Stimulated activated CD4-positive, alpha-beta T cell treated with anti-CD3 and anti-CD28 coated beads, Interleukin-2, amount 100 ng/mL, for 4 hours (primary cell): ENCODE data around the gene PLXNB2.
"Not testable (repeated sequence)": the region's sequence is repeated elsewhere in the genome, so short reads cannot be mapped to it uniquely, and the experiment has no call there.

Experiments
- DNase-seq: peaks from one replicate; pipeline ENCODE4 v3.0.0-alpha.2; 2020; ENCODE audit warnings: low read depth

Gene PLXNB2

GRCh38 chr22:50306753-50307749, at the start of gene PLXNB2:
Gene PLXNB2 (minus strand): TSS chr22:50307646. CDS start chr22:50290584, 17,062 bp downstream.
- no peak for DNase-seq

GRCh38 chr22:50357222-50357621, 49.8 kb upstream of the PLXNB2 start:
- DNase-seq = no peak

GRCh38 chr22:50356186-50356585, 48.7 kb upstream of the PLXNB2 start:
- DNase-seq = no peak

GRCh38 chr22:50348058-50348457, 40.6 kb upstream of the PLXNB2 start:
- no peak for DNase-seq

- no peak for DNase-seq
Observed at GRCh38 chr22:50347157-50347556, 39.7 kb upstream of the PLXNB2 start.

GRCh38 chr22:50346470-50346869, 39.0 kb upstream of the PLXNB2 start:
- no peak for DNase-seq

GRCh38 chr22:50343541-50343935, 36.1 kb upstream of the PLXNB2 start:
- no peak for DNase-seq

- peak; percentile 88 for DNase-seq
Observed at GRCh38 chr22:50342651-50343540, 35.5 kb upstream of the PLXNB2 start, which contains the start of gene PPP6R2. Gene PPP6R2 (plus strand): TSS chr22:50343327. CDS start chr22:50393909, 50,582 bp downstream.

- peak; percentile 81 for DNase-seq
Observed at GRCh38 chr22:50341977-50342650, 34.7 kb upstream of the PLXNB2 start.

- no peak for DNase-seq
Observed at GRCh38 chr22:50339945-50340879, 32.8 kb upstream of the PLXNB2 start.

- no peak for DNase-seq
Observed at GRCh38 chr22:50338860-50339462, 31.5 kb upstream of the PLXNB2 start.

GRCh38 chr22:50338042-50338573, 30.7 kb upstream of the PLXNB2 start:
- no peak for DNase-seq

- no peak for DNase-seq
Observed at GRCh38 chr22:50337262-50338041, 30.0 kb upstream of the PLXNB2 start.

- not testable (repeated sequence) for DNase-seq
Observed at GRCh38 chr22:50334433-50334832, 27.0 kb upstream of the PLXNB2 start.

GRCh38 chr22:50329236-50329635, 21.8 kb upstream of the PLXNB2 start:
- DNase-seq = no peak

GRCh38 chr22:50327711-50328019, 20.2 kb upstream of the PLXNB2 start:
- DNase-seq = no peak

- peak; percentile 37 for DNase-seq
Observed at GRCh38 chr22:50326956-50327710, 19.7 kb upstream of the PLXNB2 start, which contains the start of gene DENND6B. Gene DENND6B (minus strand): TSS chr22:50327012. CDS start chr22:50326988, 24 bp downstream.

- DNase-seq = no peak
Observed at GRCh38 chr22:50326225-50326955, 18.9 kb upstream of the PLXNB2 start.
